ENCODE measurements around the gene TMEM115.

TMEM115 gene

DNA sequence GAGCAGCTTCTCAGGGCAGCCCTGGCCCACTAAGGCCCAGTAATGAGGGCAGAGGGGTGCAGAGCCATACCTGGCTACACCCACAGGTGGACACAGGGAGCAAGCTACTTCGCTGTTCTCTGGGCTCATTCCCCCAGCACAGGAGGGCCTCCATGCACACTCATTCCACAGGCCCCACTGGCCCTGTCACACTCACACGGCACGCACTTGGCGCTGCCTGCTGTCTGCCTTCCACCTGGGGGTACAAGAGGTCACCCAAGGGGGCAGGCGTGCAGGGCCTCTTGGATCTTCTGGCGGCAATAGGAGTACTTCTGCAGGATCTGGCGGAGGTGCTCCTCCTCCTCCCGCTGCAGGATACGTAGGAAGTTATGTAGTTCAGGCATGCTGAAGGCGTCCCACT lies 29.0 kb downstream of the TMEM115 start:
- TF ChIP-seq, protein P1, sequence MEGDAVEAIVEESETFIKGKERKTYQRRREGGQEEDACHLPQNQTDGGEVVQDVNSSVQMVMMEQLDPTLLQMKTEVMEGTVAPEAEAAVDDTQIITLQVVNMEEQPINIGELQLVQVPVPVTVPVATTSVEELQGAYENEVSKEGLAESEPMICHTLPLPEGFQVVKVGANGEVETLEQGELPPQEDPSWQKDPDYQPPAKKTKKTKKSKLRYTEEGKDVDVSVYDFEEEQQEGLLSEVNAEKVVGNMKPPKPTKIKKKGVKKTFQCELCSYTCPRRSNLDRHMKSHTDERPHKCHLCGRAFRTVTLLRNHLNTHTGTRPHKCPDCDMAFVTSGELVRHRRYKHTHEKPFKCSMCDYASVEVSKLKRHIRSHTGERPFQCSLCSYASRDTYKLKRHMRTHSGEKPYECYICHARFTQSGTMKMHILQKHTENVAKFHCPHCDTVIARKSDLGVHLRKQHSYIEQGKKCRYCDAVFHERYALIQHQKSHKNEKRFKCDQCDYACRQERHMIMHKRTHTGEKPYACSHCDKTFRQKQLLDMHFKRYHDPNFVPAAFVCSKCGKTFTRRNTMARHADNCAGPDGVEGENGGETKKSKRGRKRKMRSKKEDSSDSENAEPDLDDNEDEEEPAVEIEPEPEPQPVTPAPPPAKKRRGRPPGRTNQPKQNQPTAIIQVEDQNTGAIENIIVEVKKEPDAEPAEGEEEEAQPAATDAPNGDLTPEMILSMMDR (IDR thresholded peaks at IDR 0.05; ENCODE audit: control extremely low read depth, extremely low read depth, low read depth, missing control alignments), result no peak
- DNase-seq (ENCODE audit: extremely low spot score), result no peak
- ChIA-PET CTCF (interaction anchor here (1.5 to 2.7 kb wide), 2 partner anchors 10 to 17 kb away, joined by 4 to 5 read pairs; no protein-coding TSS in a partner anchor), POLR2A (no interaction called here)

DNA sequence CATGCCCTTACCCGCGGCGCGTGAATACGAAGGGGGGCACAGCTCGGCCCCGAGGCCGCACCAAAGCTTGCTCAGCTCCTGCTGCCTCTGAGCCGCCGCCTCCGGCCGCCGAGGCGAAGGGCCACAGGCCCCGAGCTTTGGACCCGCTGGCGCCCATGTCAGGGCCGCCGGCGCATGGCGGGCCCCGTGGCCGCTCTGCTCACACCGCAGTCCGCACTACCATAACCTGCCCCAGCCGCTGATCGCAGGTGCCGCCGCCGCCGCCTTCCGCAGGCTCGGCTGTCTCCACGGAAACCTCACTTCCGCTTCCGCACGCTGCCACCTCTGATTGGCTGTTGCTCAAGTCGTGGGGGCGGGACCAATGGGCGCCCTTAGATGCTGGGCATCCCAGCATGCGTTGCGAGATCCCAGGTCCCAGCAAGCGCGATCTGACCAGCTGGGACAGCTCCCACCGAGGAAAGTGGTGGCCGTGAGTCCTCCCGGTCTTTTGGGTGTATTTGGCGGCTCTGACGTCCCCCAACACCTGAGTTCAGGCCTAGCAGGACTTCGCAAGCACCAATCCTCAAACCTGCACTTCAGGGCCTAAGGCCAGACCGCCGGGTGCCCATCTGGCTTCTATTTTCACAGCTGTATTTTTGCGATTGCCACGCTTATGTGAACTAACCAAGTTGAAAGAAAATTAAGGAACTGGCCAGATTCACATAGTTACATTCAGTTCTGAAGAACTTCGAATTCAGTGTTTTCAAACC lies 31.2 kb downstream of the TMEM115 start, which contains the start of gene TUSC2:
TUSC2 (minus strand) TSS at position 281 of the 749 bp plus-strand sequence; CDS start at position 157, 124 bp downstream.
- peak; percentile 97 for DNase-seq (ENCODE audit: extremely low spot score)
- ChIA-PET POLR2A (interaction anchor here (0.7 to 2.5 kb wide), 5 partner anchors 9 to 109 kb away, joined by 4 to 30 read pairs (median 5); partner anchors contain the start of genes CYB561D2 and NPRL2), CTCF (interaction anchor here (1.0 to 2.7 kb wide), 11 partner anchors 8 to 82 kb away, joined by 3 to 5 read pairs (median 3); no protein-coding TSS in a partner anchor)
- TF ChIP-seq, protein P1 (IDR thresholded peaks at IDR 0.05; ENCODE audit: control extremely low read depth, extremely low read depth, low read depth, missing control alignments), result no peak

DNA sequence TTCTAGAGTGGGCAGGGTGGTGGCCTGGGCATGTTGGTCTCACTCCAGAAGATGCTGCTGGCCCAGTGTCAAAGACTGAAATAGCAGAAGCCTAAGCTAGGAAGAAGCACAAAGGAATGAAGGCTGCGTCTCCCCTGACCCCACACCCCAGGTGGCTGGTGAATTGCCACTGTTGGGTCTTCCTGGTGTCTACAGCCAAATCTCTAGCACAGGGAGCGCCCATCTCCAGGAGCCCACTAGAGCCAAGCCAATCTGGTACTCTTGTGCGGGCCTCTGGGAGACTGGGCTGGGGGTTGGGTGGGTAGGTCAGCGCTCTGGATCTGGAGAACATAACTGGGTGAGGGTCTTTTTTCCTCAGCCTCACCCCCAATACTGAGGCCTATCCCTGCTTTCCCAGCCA lies 32.2 kb downstream of the TMEM115 start:
- DNase-seq (ENCODE audit: extremely low spot score), result no peak
- CTCF ChIA-PET, result interaction anchor here (1.1 to 1.4 kb wide), 5 partner anchors 8 to 81 kb away, joined by 3 to 5 read pairs (median 3); no protein-coding TSS in a partner anchor
- POLR2A ChIA-PET, result interaction anchor here (1.2 to 2.5 kb wide), 3 partner anchors 10 to 92 kb away, joined by 4 to 30 read pairs (median 5); partner anchors contain the start of genes CYB561D2 and NPRL2
- TF ChIP-seq, protein P1 (IDR thresholded peaks at IDR 0.05; ENCODE audit: control extremely low read depth, extremely low read depth, low read depth, missing control alignments), result no peak

DNA sequence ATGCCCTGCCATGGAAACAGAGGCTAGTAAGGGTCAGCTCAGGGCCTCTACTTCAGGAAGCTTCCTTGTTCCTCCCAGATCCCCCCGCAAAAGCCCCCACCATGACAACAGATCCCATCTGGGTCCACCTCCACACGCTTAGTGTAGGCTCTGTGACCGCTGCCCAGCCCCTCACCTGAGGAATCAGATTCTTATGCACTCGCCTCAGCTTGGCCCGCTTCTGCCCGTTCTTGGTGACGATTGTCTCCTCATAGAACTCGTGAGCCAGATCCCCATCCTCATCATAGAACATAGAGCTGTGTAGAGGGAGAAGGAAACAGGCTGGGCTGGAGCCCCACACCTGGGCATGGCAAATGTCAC lies 33.2 kb downstream of the TMEM115 start:
- ChIA-PET POLR2A (interaction anchor here (0.6 kb wide), 1 partner anchor 63 kb away, joined by 5 read pairs; no protein-coding TSS in a partner anchor), CTCF (interaction anchor here (1.0 to 3.9 kb wide), 3 partner anchors 10 to 48 kb away, joined by 3 to 23 read pairs (median 3); partner anchors contain the start of genes HYAL3, LSMEM2 and NAA80)
- TF ChIP-seq, protein P1 (IDR thresholded peaks at IDR 0.05; ENCODE audit: control extremely low read depth, extremely low read depth, low read depth, missing control alignments), result no peak
- DNase-seq (ENCODE audit: extremely low spot score), result no peak

DNA sequence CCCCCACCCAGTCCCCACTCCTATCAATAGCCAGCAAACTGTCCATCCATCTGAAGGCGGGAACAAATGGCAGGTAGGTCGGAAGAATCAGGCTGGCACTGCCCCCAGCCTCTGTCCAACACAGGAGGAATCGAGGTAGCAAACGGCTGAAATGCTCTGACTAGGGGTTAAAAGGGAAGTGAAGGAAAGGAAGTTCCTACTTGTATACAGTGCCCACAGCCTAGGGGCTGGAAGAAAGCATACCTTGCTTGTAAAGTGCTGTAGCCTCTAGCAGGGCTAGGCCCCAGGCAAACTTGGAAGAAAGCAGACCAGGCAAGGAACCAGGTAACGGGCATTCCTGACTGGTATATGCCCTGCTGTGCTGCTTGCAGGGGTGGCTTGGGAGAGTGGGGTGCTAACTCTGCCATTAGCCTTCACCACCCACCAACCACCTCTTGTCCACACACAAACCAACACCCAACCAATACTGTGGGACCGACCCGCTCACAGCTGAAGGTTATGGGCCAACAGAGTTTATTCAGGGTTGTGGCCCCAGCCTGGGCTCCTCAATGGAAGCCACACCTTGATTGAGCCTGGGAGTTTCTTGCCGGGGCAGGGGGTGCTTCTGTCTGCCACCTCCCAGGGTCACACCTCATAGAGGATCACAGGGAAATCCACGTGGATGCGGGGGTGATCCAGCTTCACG lies 33.7 kb downstream of the TMEM115 start:
- no peak for DNase-seq (ENCODE audit: extremely low spot score)
- ChIA-PET POLR2A (interaction anchor here (0.6 kb wide), 1 partner anchor 62 kb away, joined by 5 read pairs; no protein-coding TSS in a partner anchor), CTCF (interaction anchor here (0.6 to 3.9 kb wide), 11 partner anchors 11 to 90 kb away, joined by 3 to 41 read pairs (median 5); partner anchors contain the start of genes GNAI2, HYAL3, LSMEM2 and NAA80)
- TF ChIP-seq, protein P1 (IDR thresholded peaks at IDR 0.05; ENCODE audit: control extremely low read depth, extremely low read depth, low read depth, missing control alignments), result no peak

DNA sequence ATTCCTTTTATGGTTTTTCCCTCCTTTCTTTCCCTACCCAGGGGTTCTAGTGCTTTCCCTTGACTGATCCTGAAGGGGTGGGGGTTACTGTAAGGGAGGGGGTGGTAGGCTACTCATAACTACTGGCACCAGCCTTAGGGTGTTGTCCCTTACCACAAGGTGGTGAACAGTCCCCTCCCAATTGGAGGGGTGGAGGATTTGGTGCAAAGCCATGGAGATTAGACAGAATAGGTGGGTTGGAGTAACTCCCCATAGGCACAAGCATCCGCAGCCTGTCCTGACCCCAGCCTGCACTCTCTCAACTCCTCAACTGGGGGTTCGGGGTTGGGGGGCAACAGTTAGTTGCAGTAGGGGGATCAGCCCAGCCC lies 34.2 kb downstream of the TMEM115 start:
- TF ChIP-seq, protein P1 (IDR thresholded peaks at IDR 0.05; ENCODE audit: control extremely low read depth, extremely low read depth, low read depth, missing control alignments), result no peak
- ChIA-PET POLR2A (no interaction called here), CTCF (interaction anchor here (0.6 to 3.9 kb wide), 18 partner anchors 9 to 267 kb away, joined by 3 to 41 read pairs (median 4); partner anchors contain the start of genes GNAI2, HYAL3, NAA80 and RASSF1)
- DNase-seq (ENCODE audit: extremely low spot score), result no peak

Measured in GM10248 (cell line).